HepG2 (cell line): ENCODE data around the gene CHKA. TPM values are rescaled to one million over a fixed set of nuclear protein-coding genes. Genes with fewer than 3 reads are reported as not detected.
A peak's percentile ranks its signal among the peaks of the same experiment; 100 is the strongest.

Experiments
- ATAC-seq: fragments of 200-7000 bp; cut with Tn5 transposase; 3 replicates; pipeline ENCODE4 v1.9.1; 2020; ENCODE audit warnings: mild to moderate bottlenecking, moderate library complexity
- BruUV-seq: library from RNA; stranded (reverse); fragments of 400-500 nt; replicated peaks from 2 replicates; lab custom pipeline; 2021; lab: Mats Ljungman, UMichigan
- CTCF ChIA-PET: fragments of 300-600 bp; formaldehyde crosslinking; extraction: SDS; loops from one replicate; lab custom pipeline; 2021; ENCODE audit warnings: low total read pairs, inconsistent platforms, low intra/inter-chr PET ratio; lab: Yijun Ruan, JAX
- POLR2A ChIA-PET: fragments of 350-600 bp; sonication (Branson Sonifier 250); formaldehyde crosslinking; loops from one replicate; lab custom pipeline; 2020; ENCODE audit warnings: antibody characterized with exemption, inconsistent platforms; lab: Yijun Ruan, JAX
- DNase-seq: peaks from one replicate; pipeline ENCODE4 v3.0.0-alpha.2; 2015; ENCODE audit warnings: low spot score
- FAIRE-seq: peaks from 3 replicates; lab custom pipeline; 2011; peaks lifted over from hg19 to GRCh38; lab: Jason Lieb, UNC
- H2AFZ ChIP-seq: one replicate; pipeline ENCODE4 v1.6.1; 2011; ENCODE audit warnings: low read length, inconsistent platforms
- H3K27ac ChIP-seq: fragments of 300-600 bp; 3 replicates; pipeline ENCODE4 v1.8.0; 2011; ENCODE audit warnings: mixed run types, mild to moderate bottlenecking, mixed read lengths, low read length, inconsistent platforms; ENCODE audit not compliant: insufficient read depth; ENCODE audit errors: extremely low read length
- H3K27me3 ChIP-seq, 2 experiments: fragments of 200-600 bp in 1 of 2; 2 replicates in 1 of 2; 3 replicates in 1 of 2; pipeline versions ENCODE4 v1.6.0 to v1.8.0; 2011; ENCODE audit warnings: low read length in 2 of 2, mild to moderate bottlenecking in 2 of 2, moderate library complexity in 2 of 2, inconsistent platforms in 1 of 2; ENCODE audit not compliant: insufficient read depth in 2 of 2, control insufficient read depth in 1 of 2
- H3K36me3 ChIP-seq, 2 experiments: fragments of 200-600 bp in 1 of 2; replicated peaks in 1 of 2; 2 replicates in 1 of 2; 3 replicates in 1 of 2; pipeline versions ENCODE4 v1.5.1 to v1.8.0; 2011; ENCODE audit warnings: low read length in 2 of 2, inconsistent platforms in 1 of 2; ENCODE audit not compliant: insufficient read depth in 2 of 2, control insufficient read depth in 1 of 2
- H3K4me1 ChIP-seq: 2 replicates; pipeline ENCODE4 v1.5.1; 2012; ENCODE audit warnings: low read length, inconsistent platforms; ENCODE audit not compliant: insufficient read depth
- H3K4me2 ChIP-seq: 2 replicates; pipeline ENCODE4 v1.6.0; 2011; ENCODE audit warnings: low read depth, low read length, inconsistent platforms
- H3K4me3 ChIP-seq, 3 experiments: fragments of 200-600 bp in 1 of 3; sonication (generic), shearing (Covaris generic) in 1 of 3; replicated peaks in 1 of 3; 2 replicates each; pipeline ENCODE4 v1.5.1; 2011 to 2016; ENCODE audit warnings: low read length in 3 of 3, inconsistent platforms in 2 of 3, low read depth in 2 of 3, mild to moderate bottlenecking in 2 of 3, control low read depth in 1 of 3, mixed read lengths in 1 of 3; ENCODE audit not compliant: insufficient read depth in 1 of 3
- H3K79me2 ChIP-seq: one replicate; pipeline ENCODE4 v1.6.1; 2011; ENCODE audit warnings: low read length, inconsistent platforms; ENCODE audit not compliant: insufficient read depth
- H3K9ac ChIP-seq: 2 replicates; pipeline ENCODE4 v1.6.0; 2011; ENCODE audit warnings: mild to moderate bottlenecking, low read depth, low read length, inconsistent platforms; ENCODE audit not compliant: insufficient read depth
- H3K9me3 ChIP-seq: 2 replicates; pipeline ENCODE4 v1.5.1; 2012; ENCODE audit warnings: mild to moderate bottlenecking, low read length
- H4K20me1 ChIP-seq: 2 replicates; pipeline ENCODE4 v1.6.0; 2011; ENCODE audit warnings: inconsistent platforms, mild to moderate bottlenecking, low read length, moderate library complexity; ENCODE audit not compliant: insufficient read depth
- HNF4A ChIP-seq: sonication (generic); formaldehyde crosslinking; IDR thresholded peaks from 2 replicates; pipeline ENCODE4 v1.4.0; 2020; ENCODE audit warnings: missing genetic modification reagents
- NKX3-1 ChIP-seq: sonication (generic); formaldehyde crosslinking; IDR thresholded peaks from 2 replicates; pipeline ENCODE4 v1.5.0; 2020; ENCODE audit warnings: missing genetic modification reagents
- SP4 ChIP-seq: sonication (generic); formaldehyde crosslinking; IDR thresholded peaks from 2 replicates; pipeline ENCODE4 v1.8.1; 2023; ENCODE audit warnings: mild to moderate bottlenecking, missing genetic modification reagents
- STAG1 ChIP-seq: sonication (generic); formaldehyde crosslinking; IDR thresholded peaks from 2 replicates; pipeline ENCODE4 v1.4.0; 2020; ENCODE audit warnings: missing genetic modification reagents
- ZBTB26 ChIP-seq: IDR thresholded peaks from 2 replicates; pipeline ENCODE4 v1.6.1; 2016; ENCODE audit warnings: missing compliant biosample characterization, missing genetic modification reagents, borderline replicate concordance
- ZBTB44 ChIP-seq: sonication (generic); formaldehyde crosslinking; IDR thresholded peaks from 2 replicates; pipeline ENCODE4 v1.4.0; 2020; ENCODE audit warnings: missing genetic modification reagents
- ZNF124 ChIP-seq: sonication (generic); formaldehyde crosslinking; IDR thresholded peaks from 2 replicates; pipeline ENCODE4 v1.4.0; 2020; ENCODE audit warnings: missing genetic modification reagents
- WGBS: methylation state at CpG from one replicate; pipeline ENCODE4 v1.1.6; 2017; ENCODE audit warnings: low lambda C conversion rate; 5-methylcytosine and 5-hydroxymethylcytosine counted together
- in situ Hi-C: cut with HindIII; loops from 2 replicates; pipeline ENCODE4 v1.10.0; 2017; ENCODE audit warnings: low pct_unique_long_range_greater_than_20kb; ENCODE audit not compliant: extremely low pct_ligation_motif_present
- intact Hi-C: fragments of 100-400 bp; cut with micrococcal nuclease; formaldehyde crosslinking; loops from one replicate; pipeline ENCODE4 v1.10.0; 2022; ENCODE audit not compliant: unreplicated experiment
- polyA plus RNA-seq, 8 experiments: library from polyadenylated mRNA; depleted of rRNA in 3 of 8; stranded (reverse) in 7 of 8; unstranded in 1 of 8; fragments of >200 nt; fragmentation: Illumina TruSeq in 4 of 8; extraction: Trizol in 4 of 8; gene quantifications; 2 replicates each; pipeline versions ENCODE4 v1.2.1 to v1.2.3, GENCODE V29; 2011 to 2016; ENCODE audit warnings: low read depth in 4 of 8, missing spikeins in 1 of 8, mixed read lengths in 1 of 8; ENCODE audit not compliant: insufficient read depth in 1 of 8
- total RNA-seq, 5 experiments: library from RNA; depleted of rRNA; stranded (reverse); fragments of >200 nt; fragmentation: Illumina TruSeq; extraction: Trizol; gene quantifications; 2 replicates each; pipeline ENCODE4 v1.2.3, GENCODE V29; 2016; ENCODE audit warnings: low read depth in 1 of 5

Gene CHKA
- total and polyA plus RNA-seq, 2 of the 13 experiments (the other 11 are each of a cell fraction or from before 2014, with no cell fraction given), result 71.6 to 92.7 TPM

GRCh38 chr11:68028802-68029545 lies 92.2 kb downstream of the CHKA start:
- Histone ChIP-seq H3K4me3 (peak overlapping the region; percentile 67 to 84 (median 71); a peak in 4 of 6 replicates), H3K27me3 (no peaks in the 10 kb centered on the region; a peak in 1 of 5 replicates)
- POLR2A ChIA-PET, result interaction anchor here (0.8 to 3.1 kb wide), 4 partner anchors 9 to 110 kb away, joined by 3 to 13 read pairs (median 8); partner anchors contain the start of gene ALDH3B1
- DNase-seq (no peak), ATAC-seq (no peak), FAIRE-seq (no peak)
- TF ChIP-seq HNF4A (CRISPR knock-in tag) (0 out of 2 replicates have a peak, but pooled peaks have one; percentile 18), NKX3-1 (CRISPR knock-in tag) (no peak), SP4 (CRISPR knock-in tag) (0 out of 2 replicates have a peak, but pooled peaks have one; percentile 1), ZBTB26 (CRISPR knock-in tag) (0 out of 2 replicates have a peak, but pooled peaks have one; percentile 26), STAG1 (CRISPR knock-in tag) (0 out of 2 replicates have a peak, but pooled peaks have one; percentile 6), ZBTB44 (no peak), ZNF124 (CRISPR knock-in tag) (peak; percentile 98)
- TF ChIP-seq, all 625 proteins: peak for 5
- intact Hi-C loops (no loop called here), in situ Hi-C loops (no loop called here)
- Histone ChIP-seq H3K27ac (peak overlapping the region; percentile 64), H3K4me1 (peaks cover 45% of the 10 kb centered on the region), H3K36me3 (peaks cover 10% of the 10 kb centered on the region in 2 experiments; a peak in 3 of 5 replicates), H3K4me2 (peak overlapping the region; percentile 79), H3K79me2 (peaks cover 26% of the 10 kb centered on the region), H2AFZ (no peak overlapping the region), H3K9me3 (no peaks in the 10 kb centered on the region), H4K20me1 (no peaks in the 10 kb centered on the region), H3K9ac (peak overlapping the region; percentile 79)
- CTCF ChIA-PET, result no interaction called here
- WGBS, result 85% methylated on average over 8 of the region's 12 CpGs
- no TSS peak for BruUV-seq
